Liver (tissue), 9 donors: ENCODE data around the gene VAC14. TPM values are rescaled to one million over a fixed set of nuclear protein-coding genes. Genes with fewer than 3 reads are reported as not detected.

Experiments used
- DNase-seq: peaks from one replicate; pipeline ENCODE4 v3.0.0-alpha.2; 2017; ENCODE audit warnings: low spot score
- H3K27ac ChIP-seq, 2 donors: one replicate each; pipeline ENCODE4 v1.7.0; 2013; ENCODE audit warnings: inconsistent platforms in 2 of 2, low read length in 2 of 2, control low read depth in 1 of 2, low read depth in 1 of 2, mild to moderate bottlenecking in 1 of 2
- H3K27me3 ChIP-seq, 4 donors: one replicate each; pipeline versions ENCODE4 v1.6.1 to v1.7.0; 2013; ENCODE audit warnings: low read length in 3 of 4, inconsistent platforms in 1 of 4, mild to moderate bottlenecking in 1 of 4, moderate library complexity in 1 of 4; ENCODE audit not compliant: control insufficient read depth in 4 of 4, insufficient read depth in 4 of 4
- H3K36me3 ChIP-seq, 4 donors: one replicate each; pipeline versions ENCODE4 v1.6.1 to v1.7.0; 2013; ENCODE audit warnings: low read length in 3 of 4, mild to moderate bottlenecking in 3 of 4, low read depth in 1 of 4, moderate library complexity in 1 of 4; ENCODE audit not compliant: control insufficient read depth in 4 of 4, insufficient read depth in 3 of 4
- H3K4me1 ChIP-seq, 4 donors: one replicate each; pipeline versions ENCODE4 v1.6.1 to v1.7.0; 2013; ENCODE audit warnings: low read length in 3 of 4, mild to moderate bottlenecking in 3 of 4, moderate library complexity in 1 of 4; ENCODE audit not compliant: control insufficient read depth in 4 of 4, insufficient read depth in 4 of 4
- H3K4me3 ChIP-seq, 3 donors: one replicate each; pipeline versions ENCODE4 v1.6.1 to v1.7.0; 2013; ENCODE audit warnings: low read length in 3 of 3, control low read depth in 1 of 3, low read depth in 1 of 3, mild to moderate bottlenecking in 1 of 3
- H3K9ac ChIP-seq, 2 donors: one replicate each; pipeline ENCODE4 v1.7.0; 2013; ENCODE audit warnings: low read length in 2 of 2, mild to moderate bottlenecking in 2 of 2, moderate library complexity in 2 of 2, control low read depth in 1 of 2, low read depth in 1 of 2
- H3K9me3 ChIP-seq, 4 donors: one replicate each; pipeline versions ENCODE4 v1.6.1 to v1.7.0; 2013; ENCODE audit warnings: low read length in 3 of 4; ENCODE audit not compliant: control insufficient read depth in 4 of 4
- CTCF ChIP-seq: fragments of 150-350 bp; IDR thresholded peaks from 2 replicates; pipeline ENCODE4 v1.5.1; 2017; ENCODE audit warnings: improper control_type of control experiment, low read depth, low read length; ENCODE audit not compliant: missing input control
- EGR1 ChIP-seq, 2 donors: IDR thresholded peaks; 2 replicates each; pipeline ENCODE4 v1.6.1; 2016 to 2018; ENCODE audit warnings: antibody characterized with exemption in 2 of 2, low read depth in 2 of 2
- FOXA1 ChIP-seq: IDR thresholded peaks from 2 replicates; pipeline ENCODE4 v1.6.1; 2016; ENCODE audit warnings: antibody characterized with exemption
- FOXA2 ChIP-seq: IDR thresholded peaks from 2 replicates; pipeline ENCODE4 v1.6.1; 2016; ENCODE audit warnings: antibody characterized with exemption
- HNF4A ChIP-seq, 2 donors: conservative IDR thresholded peaks; 2 replicates each; pipeline ENCODE4 v1.6.1; 2016; ENCODE audit warnings: antibody characterized with exemption in 2 of 2, mild to moderate bottlenecking in 2 of 2
- HNF4G ChIP-seq: IDR thresholded peaks from 2 replicates; pipeline ENCODE4 v1.6.1; 2016; ENCODE audit warnings: antibody characterized with exemption
- JUND ChIP-seq, 2 donors: IDR thresholded peaks; 2 replicates each; pipeline ENCODE4 v1.6.1; 2016; ENCODE audit warnings: antibody characterized with exemption in 2 of 2
- MAX ChIP-seq: IDR thresholded peaks from 2 replicates; pipeline ENCODE4 v1.6.1; 2016; ENCODE audit warnings: antibody characterized with exemption
- NR2F2 ChIP-seq: IDR thresholded peaks from 2 replicates; pipeline ENCODE4 v1.6.1; 2016; ENCODE audit warnings: antibody characterized with exemption
- RAD21 ChIP-seq, 2 donors: IDR thresholded peaks; 2 replicates each; pipeline ENCODE4 v1.6.1; 2016; ENCODE audit warnings: antibody characterized with exemption in 2 of 2, mild to moderate bottlenecking in 2 of 2
- SP1 ChIP-seq: IDR thresholded peaks from 2 replicates; pipeline ENCODE4 v1.6.1; 2018; ENCODE audit warnings: antibody characterized with exemption, mild to moderate bottlenecking
- YY1 ChIP-seq: IDR thresholded peaks from 2 replicates; pipeline ENCODE4 v1.6.1; 2016; ENCODE audit warnings: antibody characterized with exemption, mild to moderate bottlenecking
- ZBTB33 ChIP-seq: IDR thresholded peaks from 2 replicates; pipeline ENCODE4 v1.6.1; 2016; ENCODE audit warnings: antibody characterized with exemption
- WGBS: extraction: QIAGEN DNeasy Blood & Tissue Kit; methylation state at CpG from one replicate; pipeline ENCODE4 v1.1.7; 2013; 5-methylcytosine and 5-hydroxymethylcytosine counted together
- polyA plus RNA-seq, 2 donors: library from polyadenylated mRNA; stranded (reverse) in 1 of 2; unstranded in 1 of 2; fragments of 200-250 nt in 1 of 2; fragments of >200 nt in 1 of 2; fragmentation: Nextera tagmentation in 1 of 2; extraction: Ambion mirVana in 1 of 2; gene quantifications; one replicate each; pipeline versions ENCODE4 v1.2.1 to v1.2.3, GENCODE V29; 2013 to 2015
- total RNA-seq, 2 donors: library from RNA; depleted of rRNA; stranded (reverse); fragments of >200 nt; gene quantifications; one replicate each; pipeline ENCODE4 v1.2.3, GENCODE V29; 2014
- TF ChIP-seq, protein P1 (sequence below): IDR thresholded peaks from 2 replicates; pipeline ENCODE4 v1.6.1; 2016; ENCODE audit warnings: antibody characterized with exemption
- donor health status: healthy.
- donor health status: healthy.
- donor health status: healthy.
- donor health status: healthy.
- donor health status: healthy.

VAC14 gene
- total and polyA plus RNA-seq, 4 donors: 16.7 to 29.8 (median 20.5) TPM

DNA sequence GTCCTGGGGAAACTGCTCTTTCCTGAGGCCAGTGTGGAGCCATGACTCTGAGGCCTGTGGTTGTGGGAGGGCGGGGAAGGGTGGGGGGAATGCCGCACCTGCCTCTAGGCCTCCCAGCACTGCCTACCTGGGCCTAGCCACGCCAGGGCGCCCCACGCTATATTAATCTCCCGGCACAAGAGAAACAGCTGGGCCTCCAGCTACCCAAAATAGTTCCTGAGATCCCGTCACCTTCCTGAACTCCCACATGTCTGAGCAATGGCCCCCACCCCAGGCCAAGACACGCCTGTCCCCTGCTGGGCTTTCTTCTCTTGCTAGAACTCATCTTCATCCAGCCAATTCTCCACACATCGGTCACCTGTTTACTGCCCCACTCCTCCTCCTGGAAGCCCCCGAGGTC lies 102.1 kb downstream of the VAC14 start:
- Histone ChIP-seq H3K4me1 (peaks cover 17 to 49% (median 31%) of the 10 kb centered on the region in 4 donors), H3K4me3 (no peak overlapping the region), H3K27me3 (no peaks in the 10 kb centered on the region), H3K27ac (no peak overlapping the region), H3K36me3 (peaks cover 0 to 2% (median 1%) of the 10 kb centered on the region in 4 donors), H3K9me3 (no peaks in the 10 kb centered on the region), H3K9ac (no peak overlapping the region)
- WGBS: 96% methylated on average over 10 of the region's 10 CpGs
- DNase-seq: no peak
- TF ChIP-seq EGR1 (IDR thresholded peaks at IDR 0.05; ENCODE audit: low read depth in 2 of 2): no peak
- no peak for TF ChIP-seq FOXA2
- TF ChIP-seq RAD21 (IDR thresholded peaks at IDR 0.05): no peak
- TF ChIP-seq SP1: no peak
- TF ChIP-seq HNF4G: no peak
- TF ChIP-seq MAX: no peak
- TF ChIP-seq ZBTB33: no peak
- no peak for TF ChIP-seq FOXA1
- TF ChIP-seq, protein P1, sequence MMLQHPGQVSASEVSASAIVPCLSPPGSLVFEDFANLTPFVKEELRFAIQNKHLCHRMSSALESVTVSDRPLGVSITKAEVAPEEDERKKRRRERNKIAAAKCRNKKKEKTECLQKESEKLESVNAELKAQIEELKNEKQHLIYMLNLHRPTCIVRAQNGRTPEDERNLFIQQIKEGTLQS: no peak
- TF ChIP-seq JUND (IDR thresholded peaks at IDR 0.05): no peak

GRCh38 chr16:70697594-70698170 lies 103.3 kb downstream of the VAC14 start:
- no peak overlapping the region for H3K9ac ChIP-seq
- H3K9me3 ChIP-seq: no peaks in the 10 kb centered on the region
- H3K4me3 ChIP-seq: no peak overlapping the region
- peaks cover 0 to 2% (median 1%) of the 10 kb centered on the region in 4 donors for H3K36me3 ChIP-seq
- no peak overlapping the region for H3K27ac ChIP-seq
- 87% methylated on average over 14 of the region's 14 CpGs for WGBS
- no peak for DNase-seq
- TF ChIP-seq NR2F2 (no peak), YY1 (no peak), JUND (IDR thresholded peaks at IDR 0.05) (no peak), CTCF (no peak), HNF4G (no peak), HNF4A (conservative IDR thresholded peaks at IDR 0.05) (no peak)
- TF ChIP-seq, protein P1: no peak
- peaks cover 9 to 37% (median 23%) of the 10 kb centered on the region in 4 donors for H3K4me1 ChIP-seq
- no peaks in the 10 kb centered on the region for H3K27me3 ChIP-seq
